Liver (tissue), 9 donors: ENCODE results near the gene GPC1. TPM values are rescaled to one million over a fixed set of nuclear protein-coding genes. Genes with fewer than 3 reads are reported as not detected.

Source experiments
- DNase-seq: peaks from one replicate; pipeline ENCODE4 v3.0.0-alpha.2; 2017; ENCODE audit warnings: low spot score
- H3K27ac ChIP-seq, 2 donors: one replicate each; pipeline ENCODE4 v1.7.0; 2013; ENCODE audit warnings: inconsistent platforms in 2 of 2, low read length in 2 of 2, control low read depth in 1 of 2, low read depth in 1 of 2, mild to moderate bottlenecking in 1 of 2
- H3K27me3 ChIP-seq, 4 donors: one replicate each; pipeline versions ENCODE4 v1.6.1 to v1.7.0; 2013; ENCODE audit warnings: low read length in 3 of 4, inconsistent platforms in 1 of 4, mild to moderate bottlenecking in 1 of 4, moderate library complexity in 1 of 4; ENCODE audit not compliant: control insufficient read depth in 4 of 4, insufficient read depth in 4 of 4
- H3K36me3 ChIP-seq, 4 donors: one replicate each; pipeline versions ENCODE4 v1.6.1 to v1.7.0; 2013; ENCODE audit warnings: low read length in 3 of 4, mild to moderate bottlenecking in 3 of 4, low read depth in 1 of 4, moderate library complexity in 1 of 4; ENCODE audit not compliant: control insufficient read depth in 4 of 4, insufficient read depth in 3 of 4
- H3K4me1 ChIP-seq, 4 donors: one replicate each; pipeline versions ENCODE4 v1.6.1 to v1.7.0; 2013; ENCODE audit warnings: low read length in 3 of 4, mild to moderate bottlenecking in 3 of 4, moderate library complexity in 1 of 4; ENCODE audit not compliant: control insufficient read depth in 4 of 4, insufficient read depth in 4 of 4
- H3K4me3 ChIP-seq, 3 donors: one replicate each; pipeline versions ENCODE4 v1.6.1 to v1.7.0; 2013; ENCODE audit warnings: low read length in 3 of 3, control low read depth in 1 of 3, low read depth in 1 of 3, mild to moderate bottlenecking in 1 of 3
- H3K9ac ChIP-seq, 2 donors: one replicate each; pipeline ENCODE4 v1.7.0; 2013; ENCODE audit warnings: low read length in 2 of 2, mild to moderate bottlenecking in 2 of 2, moderate library complexity in 2 of 2, control low read depth in 1 of 2, low read depth in 1 of 2
- H3K9me3 ChIP-seq, 4 donors: one replicate each; pipeline versions ENCODE4 v1.6.1 to v1.7.0; 2013; ENCODE audit warnings: low read length in 3 of 4; ENCODE audit not compliant: control insufficient read depth in 4 of 4
- EGR1 ChIP-seq, 2 donors: IDR thresholded peaks; 2 replicates each; pipeline ENCODE4 v1.6.1; 2016 to 2018; ENCODE audit warnings: antibody characterized with exemption in 2 of 2, low read depth in 2 of 2
- FOXA1 ChIP-seq: IDR thresholded peaks from 2 replicates; pipeline ENCODE4 v1.6.1; 2016; ENCODE audit warnings: antibody characterized with exemption
- FOXA2 ChIP-seq: IDR thresholded peaks from 2 replicates; pipeline ENCODE4 v1.6.1; 2016; ENCODE audit warnings: antibody characterized with exemption
- GABPA ChIP-seq, 2 donors: IDR thresholded peaks in 1 of 2; conservative IDR thresholded peaks in 1 of 2; 2 replicates each; pipeline ENCODE4 v1.6.1; 2016; ENCODE audit warnings: antibody characterized with exemption in 2 of 2, mild to moderate bottlenecking in 1 of 2, moderate library complexity in 1 of 2
- HNF4A ChIP-seq, 2 donors: conservative IDR thresholded peaks; 2 replicates each; pipeline ENCODE4 v1.6.1; 2016; ENCODE audit warnings: antibody characterized with exemption in 2 of 2, mild to moderate bottlenecking in 2 of 2
- HNF4G ChIP-seq: IDR thresholded peaks from 2 replicates; pipeline ENCODE4 v1.6.1; 2016; ENCODE audit warnings: antibody characterized with exemption
- JUND ChIP-seq, 2 donors: IDR thresholded peaks; 2 replicates each; pipeline ENCODE4 v1.6.1; 2016; ENCODE audit warnings: antibody characterized with exemption in 2 of 2
- NR2F2 ChIP-seq: IDR thresholded peaks from 2 replicates; pipeline ENCODE4 v1.6.1; 2016; ENCODE audit warnings: antibody characterized with exemption
- RAD21 ChIP-seq, 2 donors: IDR thresholded peaks; 2 replicates each; pipeline ENCODE4 v1.6.1; 2016; ENCODE audit warnings: antibody characterized with exemption in 2 of 2, mild to moderate bottlenecking in 2 of 2
- RXRA ChIP-seq, 2 donors: IDR thresholded peaks; 2 replicates each; pipeline ENCODE4 v1.6.1; 2017 to 2018; ENCODE audit warnings: antibody characterized with exemption in 2 of 2, mild to moderate bottlenecking in 1 of 2
- SP1 ChIP-seq: IDR thresholded peaks from 2 replicates; pipeline ENCODE4 v1.6.1; 2018; ENCODE audit warnings: antibody characterized with exemption, mild to moderate bottlenecking
- TAF1 ChIP-seq: conservative IDR thresholded peaks from 2 replicates; pipeline ENCODE4 v1.6.1; 2016; ENCODE audit warnings: antibody characterized with exemption, mild to moderate bottlenecking
- YY1 ChIP-seq: IDR thresholded peaks from 2 replicates; pipeline ENCODE4 v1.6.1; 2016; ENCODE audit warnings: antibody characterized with exemption, mild to moderate bottlenecking
- WGBS: extraction: QIAGEN DNeasy Blood & Tissue Kit; methylation state at CpG from one replicate; pipeline ENCODE4 v1.1.7; 2013; 5-methylcytosine and 5-hydroxymethylcytosine counted together
- polyA plus RNA-seq, 2 donors: library from polyadenylated mRNA; stranded (reverse) in 1 of 2; unstranded in 1 of 2; fragments of 200-250 nt in 1 of 2; fragments of >200 nt in 1 of 2; fragmentation: Nextera tagmentation in 1 of 2; extraction: Ambion mirVana in 1 of 2; gene quantifications; one replicate each; pipeline versions ENCODE4 v1.2.1 to v1.2.3, GENCODE V29; 2013 to 2015
- total RNA-seq, 2 donors: library from RNA; depleted of rRNA; stranded (reverse); fragments of >200 nt; gene quantifications; one replicate each; pipeline ENCODE4 v1.2.3, GENCODE V29; 2014
- TF ChIP-seq, protein P1 (sequence below): IDR thresholded peaks from 2 replicates; pipeline ENCODE4 v1.6.1; 2016; ENCODE audit warnings: antibody characterized with exemption
- TF ChIP-seq, protein P2 (sequence below): IDR thresholded peaks from 2 replicates; pipeline ENCODE4 v1.6.1; 2016; ENCODE audit warnings: antibody characterized with exemption
- TF ChIP-seq, protein P3 (sequence below): IDR thresholded peaks from 2 replicates; pipeline ENCODE4 v1.6.1; 2016; ENCODE audit warnings: antibody characterized with exemption
- TF ChIP-seq, protein P4 (sequence below): fragments of 150-350 bp; IDR thresholded peaks from 2 replicates; pipeline ENCODE4 v1.5.1; 2017; ENCODE audit warnings: improper control_type of control experiment, low read depth, low read length; ENCODE audit not compliant: missing input control
- TF ChIP-seq, protein P5 (sequence below): IDR thresholded peaks from 2 replicates; pipeline ENCODE4 v1.6.1; 2016; ENCODE audit warnings: antibody characterized with exemption, mild to moderate bottlenecking
- donor health status: healthy.
- donor health status: healthy.
- donor health status: healthy.
- donor health status: healthy.
- donor health status: healthy.

Gene GPC1
- total and polyA plus RNA-seq, 4 donors = 3.2 to 41.0 (median 9.1) TPM

DNA sequence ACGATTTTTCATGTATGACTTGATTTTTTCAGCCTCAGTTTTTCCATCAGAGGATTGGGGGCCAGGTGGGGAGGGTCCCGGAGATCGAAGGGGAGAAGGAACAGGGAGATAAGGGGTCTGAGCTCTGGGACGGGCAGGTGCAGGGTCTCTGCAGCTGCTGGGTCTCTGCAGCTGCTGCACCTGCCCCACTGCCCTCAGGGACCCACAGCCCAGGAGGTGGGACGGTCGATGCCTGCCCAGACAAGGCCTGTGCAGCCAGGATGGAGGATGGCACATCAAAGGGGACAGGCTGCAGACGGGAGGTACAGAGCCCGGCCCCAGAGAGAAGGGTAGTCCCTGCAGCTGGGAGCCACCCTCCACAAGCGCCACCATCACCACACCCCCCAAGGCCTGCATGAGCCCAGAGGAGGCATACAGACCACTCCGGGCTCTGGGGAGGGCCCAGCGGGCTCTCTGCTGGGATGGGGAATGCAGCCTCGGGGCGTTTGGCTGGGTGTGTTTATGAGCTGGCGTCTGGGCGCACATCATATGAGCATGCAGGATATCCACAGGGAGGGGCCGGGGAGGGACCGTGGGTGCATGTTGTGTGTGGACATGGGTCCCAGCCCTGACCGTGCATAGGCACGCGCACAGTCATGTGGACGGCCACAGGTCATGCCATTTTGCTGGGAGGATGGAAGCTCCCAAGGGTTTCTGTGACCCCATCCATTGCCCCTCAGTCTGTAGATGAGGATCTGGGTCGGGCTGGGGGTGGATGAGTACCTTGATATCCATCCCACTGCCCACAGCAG, 34.9 kb upstream of the GPC1 start:
- 86% methylated on average over 22 of the region's 22 CpGs for WGBS
- Histone ChIP-seq H3K27ac (no peak overlapping the region), H3K36me3 (no peaks in the 10 kb centered on the region), H3K9me3 (no peaks in the 10 kb centered on the region), H3K9ac (no peak overlapping the region), H3K27me3 (no peaks in the 10 kb centered on the region), H3K4me1 (no peaks in the 10 kb centered on the region), H3K4me3 (no peak overlapping the region)
- no peak for DNase-seq
- TF ChIP-seq, protein P1, sequence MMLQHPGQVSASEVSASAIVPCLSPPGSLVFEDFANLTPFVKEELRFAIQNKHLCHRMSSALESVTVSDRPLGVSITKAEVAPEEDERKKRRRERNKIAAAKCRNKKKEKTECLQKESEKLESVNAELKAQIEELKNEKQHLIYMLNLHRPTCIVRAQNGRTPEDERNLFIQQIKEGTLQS = no peak
- TF ChIP-seq, protein P2, sequence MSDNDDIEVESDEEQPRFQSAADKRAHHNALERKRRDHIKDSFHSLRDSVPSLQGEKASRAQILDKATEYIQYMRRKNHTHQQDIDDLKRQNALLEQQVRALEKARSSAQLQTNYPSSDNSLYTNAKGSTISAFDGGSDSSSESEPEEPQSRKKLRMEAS = no peak
- TF ChIP-seq EGR1 (IDR thresholded peaks at IDR 0.05; ENCODE audit: low read depth in 2 of 2) (no peak), FOXA2 (no peak), GABPA (IDR thresholded peaks at IDR 0.05 in 1 of 2, conservative IDR thresholded peaks at IDR 0.05 in 1 of 2) (no peak), JUND (IDR thresholded peaks at IDR 0.05) (no peak), TAF1 (no peak), FOXA1 (no peak), YY1 (no peak), HNF4G (no peak), NR2F2 (no peak), SP1 (no peak), HNF4A (conservative IDR thresholded peaks at IDR 0.05) (no peak), RAD21 (IDR thresholded peaks at IDR 0.05) (no peak), RXRA (IDR thresholded peaks at IDR 0.05) (no peak)
- TF ChIP-seq, protein P3, sequence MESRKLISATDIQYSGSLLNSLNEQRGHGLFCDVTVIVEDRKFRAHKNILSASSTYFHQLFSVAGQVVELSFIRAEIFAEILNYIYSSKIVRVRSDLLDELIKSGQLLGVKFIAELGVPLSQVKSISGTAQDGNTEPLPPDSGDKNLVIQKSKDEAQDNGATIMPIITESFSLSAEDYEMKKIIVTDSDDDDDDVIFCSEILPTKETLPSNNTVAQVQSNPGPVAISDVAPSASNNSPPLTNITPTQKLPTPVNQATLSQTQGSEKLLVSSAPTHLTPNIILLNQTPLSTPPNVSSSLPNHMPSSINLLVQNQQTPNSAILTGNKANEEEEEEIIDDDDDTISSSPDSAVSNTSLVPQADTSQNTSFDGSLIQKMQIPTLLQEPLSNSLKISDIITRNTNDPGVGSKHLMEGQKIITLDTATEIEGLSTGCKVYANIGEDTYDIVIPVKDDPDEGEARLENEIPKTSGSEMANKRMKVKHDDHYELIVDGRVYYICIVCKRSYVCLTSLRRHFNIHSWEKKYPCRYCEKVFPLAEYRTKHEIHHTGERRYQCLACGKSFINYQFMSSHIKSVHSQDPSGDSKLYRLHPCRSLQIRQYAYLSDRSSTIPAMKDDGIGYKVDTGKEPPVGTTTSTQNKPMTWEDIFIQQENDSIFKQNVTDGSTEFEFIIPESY = no peak
- TF ChIP-seq, protein P4, sequence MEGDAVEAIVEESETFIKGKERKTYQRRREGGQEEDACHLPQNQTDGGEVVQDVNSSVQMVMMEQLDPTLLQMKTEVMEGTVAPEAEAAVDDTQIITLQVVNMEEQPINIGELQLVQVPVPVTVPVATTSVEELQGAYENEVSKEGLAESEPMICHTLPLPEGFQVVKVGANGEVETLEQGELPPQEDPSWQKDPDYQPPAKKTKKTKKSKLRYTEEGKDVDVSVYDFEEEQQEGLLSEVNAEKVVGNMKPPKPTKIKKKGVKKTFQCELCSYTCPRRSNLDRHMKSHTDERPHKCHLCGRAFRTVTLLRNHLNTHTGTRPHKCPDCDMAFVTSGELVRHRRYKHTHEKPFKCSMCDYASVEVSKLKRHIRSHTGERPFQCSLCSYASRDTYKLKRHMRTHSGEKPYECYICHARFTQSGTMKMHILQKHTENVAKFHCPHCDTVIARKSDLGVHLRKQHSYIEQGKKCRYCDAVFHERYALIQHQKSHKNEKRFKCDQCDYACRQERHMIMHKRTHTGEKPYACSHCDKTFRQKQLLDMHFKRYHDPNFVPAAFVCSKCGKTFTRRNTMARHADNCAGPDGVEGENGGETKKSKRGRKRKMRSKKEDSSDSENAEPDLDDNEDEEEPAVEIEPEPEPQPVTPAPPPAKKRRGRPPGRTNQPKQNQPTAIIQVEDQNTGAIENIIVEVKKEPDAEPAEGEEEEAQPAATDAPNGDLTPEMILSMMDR = no peak
- TF ChIP-seq, protein P5, sequence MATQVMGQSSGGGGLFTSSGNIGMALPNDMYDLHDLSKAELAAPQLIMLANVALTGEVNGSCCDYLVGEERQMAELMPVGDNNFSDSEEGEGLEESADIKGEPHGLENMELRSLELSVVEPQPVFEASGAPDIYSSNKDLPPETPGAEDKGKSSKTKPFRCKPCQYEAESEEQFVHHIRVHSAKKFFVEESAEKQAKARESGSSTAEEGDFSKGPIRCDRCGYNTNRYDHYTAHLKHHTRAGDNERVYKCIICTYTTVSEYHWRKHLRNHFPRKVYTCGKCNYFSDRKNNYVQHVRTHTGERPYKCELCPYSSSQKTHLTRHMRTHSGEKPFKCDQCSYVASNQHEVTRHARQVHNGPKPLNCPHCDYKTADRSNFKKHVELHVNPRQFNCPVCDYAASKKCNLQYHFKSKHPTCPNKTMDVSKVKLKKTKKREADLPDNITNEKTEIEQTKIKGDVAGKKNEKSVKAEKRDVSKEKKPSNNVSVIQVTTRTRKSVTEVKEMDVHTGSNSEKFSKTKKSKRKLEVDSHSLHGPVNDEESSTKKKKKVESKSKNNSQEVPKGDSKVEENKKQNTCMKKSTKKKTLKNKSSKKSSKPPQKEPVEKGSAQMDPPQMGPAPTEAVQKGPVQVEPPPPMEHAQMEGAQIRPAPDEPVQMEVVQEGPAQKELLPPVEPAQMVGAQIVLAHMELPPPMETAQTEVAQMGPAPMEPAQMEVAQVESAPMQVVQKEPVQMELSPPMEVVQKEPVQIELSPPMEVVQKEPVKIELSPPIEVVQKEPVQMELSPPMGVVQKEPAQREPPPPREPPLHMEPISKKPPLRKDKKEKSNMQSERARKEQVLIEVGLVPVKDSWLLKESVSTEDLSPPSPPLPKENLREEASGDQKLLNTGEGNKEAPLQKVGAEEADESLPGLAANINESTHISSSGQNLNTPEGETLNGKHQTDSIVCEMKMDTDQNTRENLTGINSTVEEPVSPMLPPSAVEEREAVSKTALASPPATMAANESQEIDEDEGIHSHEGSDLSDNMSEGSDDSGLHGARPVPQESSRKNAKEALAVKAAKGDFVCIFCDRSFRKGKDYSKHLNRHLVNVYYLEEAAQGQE = no peak
